Sigmoid colon (tissue), 7 donors: ENCODE measurements around the gene SULT1A2. TPM values are rescaled to one million over a fixed set of nuclear protein-coding genes. Genes with fewer than 3 reads are reported as not detected.
"Not testable (repeated sequence)": the region's sequence is repeated elsewhere in the genome, so short reads cannot be mapped to it uniquely, and the experiment has no call there.

ENCODE experiments used
- DNase-seq: peaks from one replicate; pipeline ENCODE4 v3.0.0-alpha.2; 2019
- H3K27ac ChIP-seq, 4 donors: fragments of 200-600 bp; sonication (generic); one replicate each; pipeline ENCODE4 v1.5.1; 2016 to 2019; ENCODE audit warnings: mild to moderate bottlenecking in 1 of 4
- H3K27me3 ChIP-seq, 3 donors: fragments of 200-600 bp; sonication (generic); one replicate each; pipeline ENCODE4 v1.5.1; 2019; ENCODE audit warnings: mild to moderate bottlenecking in 1 of 3
- H3K36me3 ChIP-seq, 4 donors: fragments of 200-600 bp; sonication (generic); one replicate each; pipeline ENCODE4 v1.5.1; 2016 to 2019
- H3K4me1 ChIP-seq, 4 donors: fragments of 200-600 bp; sonication (generic); one replicate each; pipeline ENCODE4 v1.5.1; 2017 to 2019
- H3K4me3 ChIP-seq, 4 donors: fragments of 200-600 bp; sonication (generic); one replicate each; pipeline ENCODE4 v1.5.1; 2017 to 2019; ENCODE audit warnings: mild to moderate bottlenecking in 2 of 4, moderate library complexity in 1 of 4
- H3K9me3 ChIP-seq, 4 donors: fragments of 200-600 bp in 3 of 4; sonication (generic) in 3 of 4; one replicate each; pipeline versions ENCODE4 v1.5.1 to v1.6.1; 2013 to 2019
- EP300 ChIP-seq, 4 donors: sonication (generic); formaldehyde crosslinking; IDR thresholded peaks; one replicate each; pipeline ENCODE4 v1.6.1; 2017; ENCODE audit warnings: antibody characterized with exemption in 4 of 4
- POLR2A ChIP-seq, 2 donors: fragments of 450-650 bp; IDR thresholded peaks; one replicate each; pipeline ENCODE4 v1.6.1; 2016; ENCODE audit warnings: antibody characterized with exemption in 2 of 2, mild to moderate bottlenecking in 2 of 2, moderate library complexity in 2 of 2
- POLR2AphosphoS5 ChIP-seq, 4 donors: sonication (generic); formaldehyde crosslinking; IDR thresholded peaks; one replicate each; pipeline ENCODE4 v1.6.1; 2017; ENCODE audit warnings: antibody characterized with exemption in 4 of 4
- WGBS, 2 donors: extraction: QIAGEN DNeasy Blood & Tissue Kit; methylation state at CpG; one replicate each; pipeline ENCODE4 v1.1.7; 2013; 5-methylcytosine and 5-hydroxymethylcytosine counted together
- intact Hi-C: fragments of 100-400 bp; cut with DNase I; formaldehyde crosslinking; loops from one replicate; pipeline ENCODE4 v1.15.1; 2023
- polyA plus RNA-seq, 3 donors: library from polyadenylated mRNA; stranded (reverse); fragments of 200-250 nt; gene quantifications; one replicate each; pipeline ENCODE4 v1.2.3, GENCODE V29; 2013
- total RNA-seq, 4 donors: library from RNA; depleted of rRNA; stranded (reverse); fragments of >200 nt; gene quantifications; one replicate each; pipeline ENCODE4 v1.1.0, GENCODE V29; 2016
- TF ChIP-seq, protein P1 (sequence below), 4 experiments: fragments of 450-650 bp in 3 of 4; fragments of 200-600 bp in 1 of 4; IDR thresholded peaks; one replicate each; pipeline ENCODE4 v1.5.1; 2016 to 2019; ENCODE audit warnings: antibody characterized with exemption in 4 of 4, mild to moderate bottlenecking in 3 of 4, moderate library complexity in 2 of 4
- donor health status: healthy with polysubstance abuse.
- donor health status: Bipolar disorder and iron deficiency.
- donor health status: healthy.

SULT1A2 gene
- total RNA-seq (1 to 10 TPM in 1 of 4 donors, under 1 TPM in 1, not detected in 2; 0.71 to 1.9 TPM), polyA plus RNA-seq (100 to 1,000 TPM in 1 of 3 donors, 10 to 100 TPM in 2; 20.4 to 101 (median 25.1) TPM)

DNA sequence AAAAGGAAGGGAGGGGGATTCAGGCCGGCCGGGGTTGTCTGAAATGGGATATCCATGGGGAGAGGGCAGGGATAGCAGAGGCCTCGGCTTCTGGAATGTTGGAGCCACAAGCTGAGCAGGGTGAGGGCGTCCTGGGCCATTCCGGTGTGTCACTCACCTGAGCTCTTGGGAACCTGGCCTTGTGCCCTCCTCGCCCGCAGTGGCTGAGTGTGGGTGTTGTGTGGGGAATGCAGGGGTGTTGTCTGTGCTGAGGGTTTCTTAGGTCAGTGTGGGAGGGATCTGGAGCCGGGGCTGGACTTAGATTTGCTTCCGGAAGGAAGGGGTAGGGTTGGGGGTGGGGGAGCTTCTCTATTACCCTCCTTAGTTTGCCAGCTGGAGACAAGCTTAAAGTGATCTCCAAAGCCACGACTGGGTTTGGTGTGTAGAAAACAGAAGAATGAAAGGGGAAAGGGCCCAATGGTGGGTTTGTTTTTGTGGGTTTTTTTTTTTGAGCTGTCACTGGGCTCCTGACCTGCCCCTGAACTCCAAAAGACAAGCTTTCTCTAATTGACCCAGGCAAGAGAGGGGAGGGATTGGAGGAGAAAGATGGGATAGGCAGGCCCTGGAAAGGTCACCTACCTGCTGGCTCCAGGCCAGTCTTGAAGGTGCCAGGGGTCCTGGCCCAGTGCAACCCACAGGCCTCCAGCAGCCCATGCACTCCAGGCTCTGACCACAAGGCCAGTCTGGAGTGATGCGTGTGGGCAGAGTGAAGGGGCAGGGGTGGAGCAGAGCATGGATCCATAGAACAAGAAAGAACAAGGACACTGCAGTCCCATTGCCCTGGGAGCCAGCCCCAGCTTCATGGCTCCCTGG, at the start of gene SULT1A2:
TSS of gene SULT1A2 (minus strand) at position 211 of the 852 bp plus-strand sequence. CDS start 1,120 bp downstream, outside the sequence.
- Histone ChIP-seq H3K27ac (no peak within 1 kb of the TSS), H3K36me3 (no peaks in the 10 kb centered on the region), H3K9me3 (no peaks in the 10 kb centered on the region), H3K4me3 (no peak within 1 kb of the TSS), H3K27me3 (no peaks in the 10 kb centered on the region), H3K4me1 (peaks cover 0 to 6% (median 2%) of the 10 kb centered on the region in 4 donors)
- no peak for TF ChIP-seq POLR2A (IDR thresholded peaks at IDR 0.05)
- TF ChIP-seq, protein P1, sequence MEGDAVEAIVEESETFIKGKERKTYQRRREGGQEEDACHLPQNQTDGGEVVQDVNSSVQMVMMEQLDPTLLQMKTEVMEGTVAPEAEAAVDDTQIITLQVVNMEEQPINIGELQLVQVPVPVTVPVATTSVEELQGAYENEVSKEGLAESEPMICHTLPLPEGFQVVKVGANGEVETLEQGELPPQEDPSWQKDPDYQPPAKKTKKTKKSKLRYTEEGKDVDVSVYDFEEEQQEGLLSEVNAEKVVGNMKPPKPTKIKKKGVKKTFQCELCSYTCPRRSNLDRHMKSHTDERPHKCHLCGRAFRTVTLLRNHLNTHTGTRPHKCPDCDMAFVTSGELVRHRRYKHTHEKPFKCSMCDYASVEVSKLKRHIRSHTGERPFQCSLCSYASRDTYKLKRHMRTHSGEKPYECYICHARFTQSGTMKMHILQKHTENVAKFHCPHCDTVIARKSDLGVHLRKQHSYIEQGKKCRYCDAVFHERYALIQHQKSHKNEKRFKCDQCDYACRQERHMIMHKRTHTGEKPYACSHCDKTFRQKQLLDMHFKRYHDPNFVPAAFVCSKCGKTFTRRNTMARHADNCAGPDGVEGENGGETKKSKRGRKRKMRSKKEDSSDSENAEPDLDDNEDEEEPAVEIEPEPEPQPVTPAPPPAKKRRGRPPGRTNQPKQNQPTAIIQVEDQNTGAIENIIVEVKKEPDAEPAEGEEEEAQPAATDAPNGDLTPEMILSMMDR (IDR thresholded peaks at IDR 0.05) = no peak
- TF ChIP-seq POLR2AphosphoS5 (IDR thresholded peaks at IDR 0.05) = no peak
- no peak for TF ChIP-seq EP300 (IDR thresholded peaks at IDR 0.05)
- intact Hi-C loops = no loop called here
- 18 to 44% methylated on average over 11 of the region's 11 CpGs for WGBS, 2 donors
- no peak for DNase-seq

DNA sequence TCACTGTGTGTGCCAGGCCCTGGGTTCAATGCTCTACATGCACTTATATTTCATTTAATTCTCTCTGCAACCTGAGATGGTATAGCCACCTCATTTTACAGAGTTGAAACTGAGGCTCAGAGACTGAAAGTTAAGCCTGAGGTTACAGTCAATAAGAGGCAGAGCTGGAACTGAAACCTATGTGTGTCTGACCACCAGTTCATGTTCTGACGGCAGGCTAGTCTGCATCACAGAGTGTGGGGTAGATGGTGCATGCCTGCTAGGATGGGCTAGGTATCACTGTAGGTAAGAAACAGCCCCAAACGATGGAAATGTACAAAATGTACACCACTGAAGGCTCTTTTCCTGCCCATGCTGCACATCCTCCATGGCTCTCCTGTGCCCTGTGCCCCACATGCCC, 43.1 kb upstream of the SULT1A2 start:
- H3K9me3 ChIP-seq, DNase-seq, H3K27me3 ChIP-seq, intact Hi-C loops, H3K4me3 ChIP-seq, H3K4me1 ChIP-seq, H3K36me3 ChIP-seq, H3K27ac ChIP-seq: not testable (repeated sequence)
- WGBS, 2 donors = 51 to 73% methylated on average over 2 of the region's 2 CpGs

DNA sequence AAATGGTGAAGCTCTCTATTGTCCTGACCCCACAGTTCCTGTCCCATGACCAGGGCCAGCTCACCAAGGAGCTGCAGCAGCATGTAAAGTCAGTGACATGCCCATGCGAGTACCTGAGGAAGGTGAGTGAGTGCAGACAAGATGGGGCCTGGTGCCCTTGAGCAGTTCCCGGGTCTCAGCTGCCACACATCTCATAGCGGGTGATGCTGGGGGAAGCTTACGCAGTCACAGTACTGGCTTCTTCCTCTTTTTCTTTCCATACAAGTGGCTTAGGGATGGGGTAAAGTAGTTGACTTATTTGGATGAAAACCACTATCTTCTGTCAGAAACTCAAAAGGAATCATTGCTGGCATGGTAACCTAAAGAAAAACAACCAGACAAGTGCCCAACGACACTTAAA, 41.5 kb upstream of the SULT1A2 start:
- H3K27me3 ChIP-seq, H3K27ac ChIP-seq, H3K9me3 ChIP-seq, H3K4me3 ChIP-seq, H3K4me1 ChIP-seq, H3K36me3 ChIP-seq, DNase-seq, intact Hi-C loops: not testable (repeated sequence)
- WGBS, 2 donors = 63 to 88% methylated on average over 4 of the region's 5 CpGs

DNA sequence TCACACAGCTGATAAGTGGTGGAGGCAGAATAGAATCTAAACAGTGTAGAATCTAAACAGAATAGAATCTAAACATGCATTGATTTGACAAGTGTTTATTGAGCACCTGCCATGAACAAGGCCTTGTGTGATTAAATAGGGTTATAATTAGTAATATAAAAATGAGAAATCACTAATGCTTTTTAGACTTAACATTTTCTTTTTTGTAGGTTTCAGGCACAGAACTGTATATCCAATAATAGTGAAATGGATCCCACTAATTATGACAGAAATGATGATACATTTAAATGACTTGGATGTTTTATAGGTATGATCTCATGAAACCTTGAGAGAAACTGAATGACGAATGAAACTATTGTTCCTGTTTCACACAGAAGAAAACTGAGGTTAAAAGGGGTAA, 40.9 kb upstream of the SULT1A2 start, which contains the start of gene NPIPB8:
TSS of gene NPIPB8 (plus strand) at position 301 of the 400 bp plus-strand sequence. CDS start 296 bp downstream, outside the sequence.
- H3K27me3 ChIP-seq, H3K4me3 ChIP-seq, DNase-seq, H3K9me3 ChIP-seq, H3K27ac ChIP-seq, H3K36me3 ChIP-seq, intact Hi-C loops, H3K4me1 ChIP-seq: not testable (repeated sequence)
- WGBS, 2 donors = no CpG with 5 or more reads among the region's 1 CpG

DNA sequence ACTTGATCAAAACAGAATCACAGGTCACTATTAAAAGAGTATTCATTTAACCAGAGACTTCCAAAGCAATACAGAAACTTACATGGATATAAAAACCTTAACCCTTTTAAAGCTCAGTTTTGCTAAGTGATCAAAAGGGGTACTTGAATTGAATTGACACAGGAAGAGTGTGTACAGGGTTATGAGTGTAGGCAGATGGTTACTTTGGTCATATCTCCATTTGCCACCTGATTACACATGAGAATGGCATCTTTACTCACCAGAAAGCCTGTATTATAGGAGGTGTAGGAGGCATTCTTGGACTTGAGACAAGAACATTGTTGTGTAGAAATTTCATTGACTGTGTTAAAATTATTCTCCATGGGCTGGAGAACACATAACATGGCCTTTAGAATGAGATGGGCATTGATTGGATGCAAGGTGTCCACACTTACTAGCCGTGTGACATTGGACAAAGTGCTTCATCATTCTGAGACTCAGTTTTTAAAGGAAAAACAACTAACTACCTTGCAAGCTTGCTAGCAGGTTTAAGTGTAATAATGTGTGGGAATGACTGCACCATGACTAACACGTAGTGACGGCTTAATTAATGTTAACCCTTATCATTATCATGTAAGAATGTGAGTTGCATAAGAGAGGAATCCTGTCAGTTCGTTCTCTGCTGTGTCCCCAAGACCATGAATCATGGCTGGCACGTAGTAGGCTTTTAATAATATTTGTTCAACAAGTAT, 39.4 kb upstream of the SULT1A2 start:
- H3K4me3 ChIP-seq, H3K4me1 ChIP-seq, H3K27me3 ChIP-seq, DNase-seq, H3K27ac ChIP-seq, H3K36me3 ChIP-seq, intact Hi-C loops, H3K9me3 ChIP-seq: not testable (repeated sequence)
- WGBS, 2 donors = 34 to 59% methylated on average over 5 of the region's 5 CpGs

DNA sequence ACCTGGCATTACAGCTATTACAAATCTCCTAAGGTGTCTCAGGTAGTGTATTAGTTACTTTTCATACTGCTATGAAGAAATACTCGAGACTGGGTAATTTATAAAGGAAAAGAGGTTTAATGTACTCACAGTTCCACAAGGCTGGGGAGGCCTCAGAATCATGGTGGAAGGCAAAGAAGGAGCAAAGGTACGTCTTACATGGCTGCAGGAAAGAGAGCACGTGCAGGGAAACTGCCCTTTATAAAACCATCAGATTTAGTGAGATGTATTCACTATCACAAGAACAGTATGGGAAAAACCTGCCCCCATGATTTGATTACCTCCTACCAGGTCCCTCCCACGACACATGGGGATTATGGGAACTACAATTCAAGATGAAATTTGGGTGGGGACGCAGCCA, 34.1 kb upstream of the SULT1A2 start:
- H3K4me3 ChIP-seq, H3K27me3 ChIP-seq, H3K27ac ChIP-seq, H3K36me3 ChIP-seq, DNase-seq, H3K9me3 ChIP-seq, H3K4me1 ChIP-seq, intact Hi-C loops: not testable (repeated sequence)
- 75 to 87% methylated on average over 4 of the region's 5 CpGs for WGBS, 2 donors

DNA sequence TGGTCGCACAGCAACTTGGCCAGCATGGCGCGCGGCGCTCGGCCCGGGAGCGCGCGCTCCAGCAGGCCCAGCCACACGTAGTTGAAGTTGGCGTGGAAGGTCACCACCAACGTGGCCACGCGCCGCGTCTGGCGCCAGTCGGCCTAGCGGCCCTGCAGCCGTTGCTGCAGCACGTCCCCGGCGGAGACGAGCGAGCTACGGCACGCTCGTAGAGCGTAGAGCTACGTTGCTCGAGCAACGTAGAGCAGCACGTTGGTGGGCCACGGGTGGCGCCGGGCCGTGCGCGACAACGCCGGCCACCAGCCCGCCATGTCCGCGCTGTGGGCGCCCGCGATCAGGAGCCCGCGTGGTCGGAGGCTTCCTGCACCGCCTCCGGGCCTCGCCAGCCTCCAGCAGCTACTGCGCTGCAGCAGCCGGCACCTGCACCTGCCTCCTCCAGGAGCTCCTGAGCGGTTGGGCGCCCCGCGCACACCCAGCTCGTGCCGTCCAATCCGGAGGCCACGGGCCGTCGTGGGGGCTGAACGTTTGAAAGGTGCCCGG, 26.4 kb upstream of the SULT1A2 start:
- Histone ChIP-seq H3K27me3 (no peaks in the 10 kb centered on the region), H3K27ac (peak overlapping the region in 1 of 4 donors; percentile 43), H3K4me3 (peak overlapping the region; percentile 23 to 52 (median 46)), H3K9me3 (no peaks in the 10 kb centered on the region), H3K36me3 (no peaks in the 10 kb centered on the region), H3K4me1 (peaks cover 0 to 11% (median 9%) of the 10 kb centered on the region in 4 donors)
- intact Hi-C loops = no loop called here
- 1% methylated on average over 68 of the region's 68 CpGs for WGBS, 2 donors
- TF ChIP-seq POLR2A (IDR thresholded peaks at IDR 0.05) (no peak), POLR2AphosphoS5 (IDR thresholded peaks at IDR 0.05) (no peak), EP300 (IDR thresholded peaks at IDR 0.05) (no peak)
- TF ChIP-seq, protein P1 (IDR thresholded peaks at IDR 0.05) = no peak
- no peak for DNase-seq

DNA sequence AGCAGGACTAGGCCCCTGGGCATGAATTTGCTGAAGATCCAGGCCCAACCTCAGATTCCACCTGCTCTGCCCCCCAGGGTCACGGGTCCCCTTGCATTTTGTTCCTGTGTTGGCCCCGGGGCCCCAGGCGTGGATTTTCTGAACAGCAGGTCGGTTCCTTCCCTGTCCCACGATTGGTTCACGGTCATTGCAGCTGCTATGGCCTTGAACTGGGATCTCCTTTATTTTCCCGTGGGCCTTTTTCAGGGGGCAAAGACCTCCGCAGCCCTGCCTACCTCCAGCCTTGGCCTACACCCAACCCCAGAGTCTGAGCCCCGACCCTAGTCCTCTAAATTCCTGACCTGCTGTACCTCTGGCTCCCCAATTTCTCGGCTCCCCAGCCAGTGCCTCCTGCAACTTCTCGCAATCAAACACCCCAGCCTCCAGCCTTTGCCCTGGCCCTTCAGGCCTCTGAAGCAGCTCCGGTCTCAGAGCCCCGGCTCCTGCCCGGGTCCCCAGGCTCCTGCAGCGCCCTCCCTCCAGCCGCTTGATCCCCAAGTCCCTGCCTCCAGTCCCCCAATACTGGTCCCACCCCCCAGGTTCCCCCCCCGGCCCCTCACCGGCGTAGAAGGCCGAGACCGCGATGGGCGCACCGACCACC, 25.8 kb upstream of the SULT1A2 start:
- DNase-seq, H3K27me3 ChIP-seq, H3K9me3 ChIP-seq, H3K36me3 ChIP-seq, intact Hi-C loops: not testable (repeated sequence)
- 11 to 34% methylated on average over 24 of the region's 24 CpGs for WGBS, 2 donors
- Histone ChIP-seq H3K4me3 (peak overlapping the region in 3 of 4 donors; percentile 41 to 52 (median 51)), H3K4me1 (peaks cover 0 to 11% (median 9%) of the 10 kb centered on the region in 4 donors), H3K27ac (peak overlapping the region in 1 of 4 donors; percentile 43)
